MCF 10A (cell line): ENCODE data around the gene XXYLT1. TPM values are rescaled to one million over a fixed set of nuclear protein-coding genes. Genes with fewer than 3 reads are reported as not detected.
"Not testable (repeated sequence)": the region's sequence is repeated elsewhere in the genome, so short reads cannot be mapped to it uniquely, and the experiment has no call there.

ENCODE experiments used
- BruUV-seq: library from RNA; stranded (reverse); fragments of 400-500 nt; replicated peaks from 2 replicates; lab custom pipeline; 2021; lab: Mats Ljungman, UMichigan
- CTCF ChIA-PET: fragments of 300-600 bp; sonication (Branson Sonifier 250); formaldehyde crosslinking; extraction: SDS; loops from one replicate; lab custom pipeline; 2021; ENCODE audit warnings: antibody characterized with exemption, inconsistent platforms; lab: Yijun Ruan, JAX
- POLR2A ChIA-PET: fragments of 300-600, 350-650 bp; sonication (Branson Sonifier 250); formaldehyde crosslinking; extraction: SDS; loops from one replicate; lab custom pipeline; 2020; ENCODE audit warnings: antibody characterized with exemption, inconsistent platforms; lab: Yijun Ruan, JAX
- DNase-seq: peaks from one replicate; pipeline ENCODE4 v3.0.0-alpha.2; 2018; ENCODE audit not compliant: unreplicated experiment
- H3K27ac Mint-ChIP-seq: one replicate; pipeline ENCODE4 v1.8.0; 2022; ENCODE audit warnings: mild to moderate bottlenecking, low read depth, mixed read lengths; ENCODE audit not compliant: unreplicated experiment
- H3K27me3 Mint-ChIP-seq: one replicate; pipeline ENCODE4 v1.8.0; 2022; ENCODE audit warnings: mixed read lengths; ENCODE audit not compliant: insufficient read depth, unreplicated experiment
- H3K36me3 Mint-ChIP-seq: one replicate; pipeline ENCODE4 v1.8.0; 2022; ENCODE audit warnings: mild to moderate bottlenecking, moderate library complexity, mixed read lengths; ENCODE audit not compliant: insufficient read depth, unreplicated experiment
- H3K4me1 Mint-ChIP-seq: one replicate; pipeline ENCODE4 v1.8.0; 2022; ENCODE audit warnings: mixed read lengths; ENCODE audit not compliant: insufficient read depth, unreplicated experiment
- H3K4me3 Mint-ChIP-seq: one replicate; pipeline ENCODE4 v1.8.0; 2022; ENCODE audit warnings: mild to moderate bottlenecking, moderate library complexity, mixed read lengths; ENCODE audit not compliant: unreplicated experiment
- H3K9me3 Mint-ChIP-seq: one replicate; pipeline ENCODE4 v1.8.0; 2022; ENCODE audit warnings: mixed read lengths; ENCODE audit not compliant: unreplicated experiment
- intact Hi-C: fragments of 100-400 bp; cut with micrococcal nuclease; formaldehyde crosslinking; loops from 2 replicates; pipeline ENCODE4 v1.14.1; 2022
- total RNA-seq: library from RNA; stranded (reverse); gene quantifications from 2 replicates; pipeline ENCODE4 v1.2.3, GENCODE V29; 2022
- TF ChIP-seq, protein P1 (sequence below): fragments of 200-600 bp; IDR thresholded peaks from one replicate; pipeline ENCODE4 v1.8.0; 2022; ENCODE audit warnings: antibody characterized with exemption, mild to moderate bottlenecking; ENCODE audit not compliant: unreplicated experiment

The XXYLT1 gene
- total RNA-seq, 1 experiment from 2014 or later = 10.0 TPM

DNA sequence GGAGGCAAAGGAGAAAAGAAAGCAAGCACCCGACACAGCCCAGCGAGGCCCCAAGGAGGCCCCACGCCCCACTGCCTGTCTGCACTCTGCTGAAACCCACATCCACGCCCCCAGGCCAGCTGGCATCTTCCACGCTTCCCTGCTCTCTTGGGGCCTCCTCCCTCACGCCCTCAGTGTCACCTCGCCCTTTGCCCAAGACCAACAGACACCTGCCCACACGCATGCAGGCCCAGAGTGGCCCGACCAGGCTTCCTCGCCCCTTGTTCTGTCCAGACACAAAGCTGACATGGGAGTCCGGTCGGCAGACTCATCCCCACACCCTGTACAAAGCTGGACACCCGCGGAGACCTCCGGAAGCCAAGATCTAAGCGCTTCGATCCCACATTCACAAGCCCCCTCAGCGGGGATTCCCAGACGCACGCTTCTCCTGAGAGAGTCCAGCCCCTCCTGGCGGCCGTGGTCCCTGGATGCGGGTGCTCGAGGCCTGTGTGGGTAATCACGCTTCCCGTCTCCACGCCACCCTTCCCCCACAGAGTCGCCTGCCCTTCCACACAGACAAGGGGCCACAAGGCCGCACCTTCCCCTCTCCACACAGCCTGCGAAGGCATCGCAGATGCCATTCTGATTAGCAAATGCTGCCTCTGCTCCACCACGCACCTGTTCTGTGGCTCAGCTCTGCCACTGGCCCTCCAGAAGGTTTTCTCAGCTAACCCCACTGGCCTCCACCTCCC is 176.6 kb downstream of the XXYLT1 start:
- CTCF ChIA-PET = interaction anchor here (0.7 kb wide), 1 partner anchor 407 kb away, joined by 3 read pairs; no protein-coding TSS in a partner anchor
- H3K9me3 Mint-ChIP-seq = no peaks in the 10 kb centered on the region
- DNase-seq = no peak
- H3K4me1 Mint-ChIP-seq = peaks cover 24% of the 10 kb centered on the region
- H3K27me3 Mint-ChIP-seq = no peaks in the 10 kb centered on the region
- H3K27ac Mint-ChIP-seq = no peak overlapping the region
- intact Hi-C loops = no loop called here
- peaks cover 7% of the 10 kb centered on the region for H3K36me3 Mint-ChIP-seq
- TF ChIP-seq, protein P1, sequence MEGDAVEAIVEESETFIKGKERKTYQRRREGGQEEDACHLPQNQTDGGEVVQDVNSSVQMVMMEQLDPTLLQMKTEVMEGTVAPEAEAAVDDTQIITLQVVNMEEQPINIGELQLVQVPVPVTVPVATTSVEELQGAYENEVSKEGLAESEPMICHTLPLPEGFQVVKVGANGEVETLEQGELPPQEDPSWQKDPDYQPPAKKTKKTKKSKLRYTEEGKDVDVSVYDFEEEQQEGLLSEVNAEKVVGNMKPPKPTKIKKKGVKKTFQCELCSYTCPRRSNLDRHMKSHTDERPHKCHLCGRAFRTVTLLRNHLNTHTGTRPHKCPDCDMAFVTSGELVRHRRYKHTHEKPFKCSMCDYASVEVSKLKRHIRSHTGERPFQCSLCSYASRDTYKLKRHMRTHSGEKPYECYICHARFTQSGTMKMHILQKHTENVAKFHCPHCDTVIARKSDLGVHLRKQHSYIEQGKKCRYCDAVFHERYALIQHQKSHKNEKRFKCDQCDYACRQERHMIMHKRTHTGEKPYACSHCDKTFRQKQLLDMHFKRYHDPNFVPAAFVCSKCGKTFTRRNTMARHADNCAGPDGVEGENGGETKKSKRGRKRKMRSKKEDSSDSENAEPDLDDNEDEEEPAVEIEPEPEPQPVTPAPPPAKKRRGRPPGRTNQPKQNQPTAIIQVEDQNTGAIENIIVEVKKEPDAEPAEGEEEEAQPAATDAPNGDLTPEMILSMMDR = no peak
- no peak overlapping the region for H3K4me3 Mint-ChIP-seq
- BruUV-seq = no TSS peak
- POLR2A ChIA-PET = no interaction called here

DNA sequence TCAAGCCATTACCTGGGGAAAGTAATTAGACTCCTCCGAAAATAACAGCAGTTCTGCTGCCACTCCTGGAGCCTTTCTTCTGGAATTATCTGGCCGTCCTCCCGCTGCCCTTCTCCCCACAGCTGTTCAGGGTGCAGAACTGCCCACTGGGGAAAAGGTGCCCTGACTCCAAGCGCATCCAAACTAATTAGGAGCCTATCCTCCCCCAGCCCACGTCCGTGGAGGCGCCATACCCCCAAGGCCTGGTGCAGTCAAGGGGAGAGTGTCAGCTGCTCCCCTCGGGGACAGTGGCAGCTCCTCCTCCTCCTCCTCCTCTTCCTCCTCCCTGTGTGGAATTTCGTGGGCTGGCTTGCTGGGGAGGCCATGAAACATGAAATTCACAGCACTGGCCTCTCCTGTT is 177.2 kb downstream of the XXYLT1 start:
- H3K4me3 Mint-ChIP-seq = no peak overlapping the region
- TF ChIP-seq, protein P1 = no peak
- H3K27me3 Mint-ChIP-seq = no peaks in the 10 kb centered on the region
- intact Hi-C loops = no loop called here
- H3K9me3 Mint-ChIP-seq = no peaks in the 10 kb centered on the region
- H3K4me1 Mint-ChIP-seq = peaks cover 24% of the 10 kb centered on the region
- ChIA-PET POLR2A (no interaction called here), CTCF (interaction anchor here (0.7 kb wide), 1 partner anchor 407 kb away, joined by 3 read pairs; no protein-coding TSS in a partner anchor)
- DNase-seq = no peak
- H3K36me3 Mint-ChIP-seq = peaks cover 7% of the 10 kb centered on the region
- H3K27ac Mint-ChIP-seq = no peak overlapping the region
- no TSS peak for BruUV-seq

DNA sequence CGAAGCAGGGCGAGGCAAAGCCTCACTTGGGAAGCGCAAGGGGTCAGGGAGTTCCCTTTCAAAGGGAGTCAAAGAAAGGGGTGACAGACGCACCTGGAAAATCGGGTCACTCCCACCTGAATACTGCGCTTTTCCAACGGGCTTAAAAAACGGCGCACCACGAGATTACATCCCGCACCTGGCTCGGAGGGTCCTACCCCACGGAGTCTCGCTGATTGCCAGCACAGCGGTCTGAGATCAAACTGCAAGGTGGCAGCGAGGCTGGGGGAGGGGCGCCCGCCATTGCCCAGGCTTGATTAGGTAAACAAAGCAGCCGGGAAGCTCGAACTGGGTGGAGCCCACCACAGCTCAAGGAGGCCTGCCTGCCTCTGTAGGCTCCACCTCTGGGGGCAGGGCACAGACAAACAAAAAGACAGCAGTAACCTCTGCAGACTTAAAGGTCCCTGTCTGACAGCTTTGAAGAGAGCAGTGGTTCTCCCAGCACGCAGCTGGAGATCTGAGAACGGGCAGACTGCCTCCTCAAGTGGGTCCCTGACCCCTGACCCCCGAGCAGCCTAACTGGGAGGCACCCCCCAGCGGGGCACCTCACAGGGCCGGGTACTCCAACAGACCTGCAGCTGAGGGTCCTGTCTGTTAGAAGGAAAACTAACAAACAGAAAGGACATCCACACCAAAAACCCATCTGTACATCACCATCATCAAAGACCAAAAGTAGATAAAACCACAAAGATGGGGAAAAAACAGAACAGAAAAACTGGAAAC is 182.9 kb downstream of the XXYLT1 start:
- H3K4me3 Mint-ChIP-seq, H3K27me3 Mint-ChIP-seq, BruUV-seq, H3K36me3 Mint-ChIP-seq, CTCF ChIA-PET, H3K4me1 Mint-ChIP-seq, H3K27ac Mint-ChIP-seq, DNase-seq, H3K9me3 Mint-ChIP-seq, intact Hi-C loops: not testable (repeated sequence)
- POLR2A ChIA-PET = interaction anchor here (0.7 kb wide), 1 partner anchor 45 kb away, joined by 4 read pairs; no protein-coding TSS in a partner anchor

DNA sequence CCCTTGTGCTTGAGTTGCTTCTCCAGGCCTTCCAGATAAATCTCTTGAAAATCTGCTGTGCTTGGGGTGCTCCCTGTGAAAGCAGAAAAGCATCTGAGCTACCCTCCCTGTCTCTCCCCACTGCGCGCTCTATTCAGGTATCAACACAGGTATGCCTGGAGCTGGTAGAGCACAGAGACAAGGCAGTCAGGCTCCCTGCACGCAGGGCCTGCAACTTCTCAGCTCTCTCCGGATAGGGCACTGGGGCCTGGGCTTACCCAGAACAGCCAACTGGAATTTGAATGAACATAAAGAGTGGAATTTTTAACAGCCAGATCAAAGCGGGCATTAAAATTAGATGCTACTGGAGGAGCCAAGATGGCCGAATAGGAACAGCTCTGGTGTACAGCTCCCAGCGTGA is 183.6 kb downstream of the XXYLT1 start:
- no peaks in the 10 kb centered on the region for H3K4me1 Mint-ChIP-seq
- no peaks in the 10 kb centered on the region for H3K9me3 Mint-ChIP-seq
- no peaks in the 10 kb centered on the region for H3K27me3 Mint-ChIP-seq
- BruUV-seq = no TSS peak
- CTCF ChIA-PET = no interaction called here
- no peaks in the 10 kb centered on the region for H3K36me3 Mint-ChIP-seq
- POLR2A ChIA-PET = no interaction called here
- intact Hi-C loops = no loop called here
- TF ChIP-seq, protein P1 = no peak
- no peak for DNase-seq
- H3K4me3 Mint-ChIP-seq = no peak overlapping the region
- H3K27ac Mint-ChIP-seq = no peak overlapping the region
